BE2C (cell line): Measurements from ENCODE around the gene PFKM. TPM values are rescaled to one million over a fixed set of nuclear protein-coding genes. Genes with fewer than 3 reads are reported as not detected.

Source experiments
- DNase-seq: peaks from one replicate; pipeline ENCODE4 v3.0.0-alpha.2; 2020
- H3K27me3 ChIP-seq: fragments of 250-450 bp; sonication (Bioruptor Pico); 2 replicates; pipeline ENCODE4 v1.5.1; 2020; ENCODE audit warnings: mild to moderate bottlenecking
- H3K36me3 ChIP-seq: fragments of 250-450 bp; sonication (Bioruptor Pico); 2 replicates; pipeline ENCODE4 v1.5.1; 2020; ENCODE audit warnings: mild to moderate bottlenecking
- H3K4me1 ChIP-seq: fragments of 250-450 bp; sonication (Bioruptor Pico); 2 replicates; pipeline ENCODE4 v1.5.1; 2020
- H3K4me3 ChIP-seq: 2 replicates; pipeline ENCODE4 v1.5.1; 2011; ENCODE audit warnings: low read depth, low read length
- H3K9me3 ChIP-seq: fragments of 250-450 bp; sonication (Bioruptor Pico); 2 replicates; pipeline ENCODE4 v1.5.1; 2020
- CTCF ChIP-seq: IDR thresholded peaks from 2 replicates; pipeline ENCODE4 v1.5.1; 2012; ENCODE audit warnings: mild to moderate bottlenecking, low read depth, low read length
- polyA plus RNA-seq: library from polyadenylated mRNA; unstranded; fragments of >200 nt; gene quantifications from one replicate; pipeline ENCODE4 v1.2.1, GENCODE V29; 2012; ENCODE audit warnings: low read depth, missing spikeins; ENCODE audit not compliant: insufficient read length, insufficient read depth

Gene PFKM
- polyA plus RNA-seq: 109 TPM

GRCh38 chr12:48119078-48119833 lies at the start of gene PFKM:
Gene PFKM (plus strand): TSS chr12:48119364. CDS start chr12:48122775, 3,411 bp downstream.
- TF ChIP-seq CTCF: no peak
- peaks cover 40% of the 10 kb centered on the region for H3K27me3 ChIP-seq
- H3K9me3 ChIP-seq: no peaks in the 10 kb centered on the region
- H3K4me3 ChIP-seq: peak within 1 kb of the TSS; percentile 79
- peaks cover 17% of the 10 kb centered on the region for H3K36me3 ChIP-seq
- H3K4me1 ChIP-seq: no peaks in the 10 kb centered on the region; the same call in 1 of the 2 replicates
- DNase-seq: peak; percentile 88

GRCh38 chr12:48070033-48070432 lies 49.1 kb upstream of the PFKM start:
- TF ChIP-seq CTCF: no peak
- no peaks in the 10 kb centered on the region for H3K27me3 ChIP-seq
- DNase-seq: no peak
- peaks cover 49% of the 10 kb centered on the region for H3K36me3 ChIP-seq
- H3K4me3 ChIP-seq: no peak overlapping the region
- no peaks in the 10 kb centered on the region for H3K9me3 ChIP-seq
- H3K4me1 ChIP-seq: no peaks in the 10 kb centered on the region

- no peak for TF ChIP-seq CTCF
- no peaks in the 10 kb centered on the region for H3K9me3 ChIP-seq
- no peak overlapping the region for H3K4me3 ChIP-seq
- no peaks in the 10 kb centered on the region for H3K4me1 ChIP-seq
- peaks cover 44% of the 10 kb centered on the region for H3K36me3 ChIP-seq
- DNase-seq: no peak
- H3K27me3 ChIP-seq: no peaks in the 10 kb centered on the region
These were observed 48.4 kb upstream of the PFKM start for GRCh38 chr12:48070731-48071130.

GRCh38 chr12:48071808-48072207 lies 47.4 kb upstream of the PFKM start:
- peaks cover 37% of the 10 kb centered on the region for H3K36me3 ChIP-seq
- no peak overlapping the region for H3K4me3 ChIP-seq
- H3K27me3 ChIP-seq: no peaks in the 10 kb centered on the region
- no peaks in the 10 kb centered on the region for H3K4me1 ChIP-seq
- H3K9me3 ChIP-seq: no peaks in the 10 kb centered on the region
- TF ChIP-seq CTCF: no peak
- no peak for DNase-seq

GRCh38 chr12:48072266-48072665 lies 46.9 kb upstream of the PFKM start:
- no peak for TF ChIP-seq CTCF
- H3K36me3 ChIP-seq: peaks cover 32% of the 10 kb centered on the region

GRCh38 chr12:48074266-48074665 lies 44.9 kb upstream of the PFKM start:
- Histone ChIP-seq H3K36me3 (peaks cover 28% of the 10 kb centered on the region), H3K4me1 (no peaks in the 10 kb centered on the region), H3K4me3 (no peak overlapping the region), H3K27me3 (no peaks in the 10 kb centered on the region), H3K9me3 (no peaks in the 10 kb centered on the region)
- TF ChIP-seq CTCF: no peak
- DNase-seq: no peak

More at GRCh38 chr12:48072266-48072665, 46.9 kb upstream of the PFKM start:
- no peak for DNase-seq
- no peaks in the 10 kb centered on the region for H3K27me3 ChIP-seq
- no peaks in the 10 kb centered on the region for H3K4me1 ChIP-seq
- no peak overlapping the region for H3K4me3 ChIP-seq
- no peaks in the 10 kb centered on the region for H3K9me3 ChIP-seq
